Measurements from ENCODE around the gene STK32B.

Gene STK32B

GRCh38 chr4:5473125-5473524 is 421.8 kb downstream of the STK32B start:
- no peak overlapping the region for H3K4me3 ChIP-seq (ENCODE audit: low read depth in 1 of 2, low read length in 1 of 2)
- TF ChIP-seq, protein P1, sequence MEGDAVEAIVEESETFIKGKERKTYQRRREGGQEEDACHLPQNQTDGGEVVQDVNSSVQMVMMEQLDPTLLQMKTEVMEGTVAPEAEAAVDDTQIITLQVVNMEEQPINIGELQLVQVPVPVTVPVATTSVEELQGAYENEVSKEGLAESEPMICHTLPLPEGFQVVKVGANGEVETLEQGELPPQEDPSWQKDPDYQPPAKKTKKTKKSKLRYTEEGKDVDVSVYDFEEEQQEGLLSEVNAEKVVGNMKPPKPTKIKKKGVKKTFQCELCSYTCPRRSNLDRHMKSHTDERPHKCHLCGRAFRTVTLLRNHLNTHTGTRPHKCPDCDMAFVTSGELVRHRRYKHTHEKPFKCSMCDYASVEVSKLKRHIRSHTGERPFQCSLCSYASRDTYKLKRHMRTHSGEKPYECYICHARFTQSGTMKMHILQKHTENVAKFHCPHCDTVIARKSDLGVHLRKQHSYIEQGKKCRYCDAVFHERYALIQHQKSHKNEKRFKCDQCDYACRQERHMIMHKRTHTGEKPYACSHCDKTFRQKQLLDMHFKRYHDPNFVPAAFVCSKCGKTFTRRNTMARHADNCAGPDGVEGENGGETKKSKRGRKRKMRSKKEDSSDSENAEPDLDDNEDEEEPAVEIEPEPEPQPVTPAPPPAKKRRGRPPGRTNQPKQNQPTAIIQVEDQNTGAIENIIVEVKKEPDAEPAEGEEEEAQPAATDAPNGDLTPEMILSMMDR (IDR thresholded peaks at IDR 0.05): no peak
- no peak overlapping the region for H3K27ac ChIP-seq
- no peaks in the 10 kb centered on the region for H3K36me3 ChIP-seq
- H3K27me3 ChIP-seq: no peaks in the 10 kb centered on the region
- H3K9me3 ChIP-seq: no peaks in the 10 kb centered on the region
- H3K4me1 ChIP-seq (ENCODE audit: control insufficient read depth in 1 of 2, insufficient read depth in 1 of 2, low read depth in 1 of 2, low read length in 1 of 2): no peaks in the 10 kb centered on the region

- Histone ChIP-seq H3K9me3 (no peaks in the 10 kb centered on the region), H3K4me1 (ENCODE audit: control insufficient read depth in 1 of 2, insufficient read depth in 1 of 2, low read depth in 1 of 2, low read length in 1 of 2) (no peaks in the 10 kb centered on the region), H3K36me3 (no peaks in the 10 kb centered on the region), H3K27ac (no peak overlapping the region), H3K27me3 (no peaks in the 10 kb centered on the region), H3K4me3 (ENCODE audit: low read depth in 1 of 2, low read length in 1 of 2) (no peak overlapping the region)
- TF ChIP-seq, protein P1 (IDR thresholded peaks at IDR 0.05): no peak
Observed at GRCh38 chr4:5474756-5475155, 423.5 kb downstream of the STK32B start.

DNA sequence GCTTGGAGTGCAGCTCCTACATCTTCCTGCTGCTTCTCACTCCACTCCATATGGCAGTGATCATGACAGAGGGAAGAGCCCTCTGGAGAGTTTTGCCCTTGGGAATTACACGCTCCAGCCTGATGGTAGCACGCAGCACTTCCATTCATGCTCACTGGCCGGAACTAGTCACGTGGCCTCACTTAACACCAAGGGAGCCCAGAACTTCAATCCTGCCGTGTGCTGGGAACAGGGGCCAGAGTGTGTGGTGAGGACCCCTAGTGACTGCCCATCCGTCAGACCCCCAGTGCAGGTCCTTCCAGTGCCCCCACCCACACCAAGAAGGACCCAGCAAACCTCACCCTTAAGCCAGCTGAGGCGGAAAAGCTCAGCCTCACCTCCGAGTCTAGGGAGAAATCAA is 426.3 kb downstream of the STK32B start:
- Histone ChIP-seq H3K27me3 (no peaks in the 10 kb centered on the region), H3K9me3 (no peaks in the 10 kb centered on the region), H3K36me3 (no peaks in the 10 kb centered on the region), H3K4me3 (ENCODE audit: low read depth in 1 of 2, low read length in 1 of 2) (no peak overlapping the region), H3K4me1 (ENCODE audit: control insufficient read depth in 1 of 2, insufficient read depth in 1 of 2, low read depth in 1 of 2, low read length in 1 of 2) (no peaks in the 10 kb centered on the region), H3K27ac (no peak overlapping the region)
- TF ChIP-seq, protein P1 (IDR thresholded peaks at IDR 0.05): no peak

DNA sequence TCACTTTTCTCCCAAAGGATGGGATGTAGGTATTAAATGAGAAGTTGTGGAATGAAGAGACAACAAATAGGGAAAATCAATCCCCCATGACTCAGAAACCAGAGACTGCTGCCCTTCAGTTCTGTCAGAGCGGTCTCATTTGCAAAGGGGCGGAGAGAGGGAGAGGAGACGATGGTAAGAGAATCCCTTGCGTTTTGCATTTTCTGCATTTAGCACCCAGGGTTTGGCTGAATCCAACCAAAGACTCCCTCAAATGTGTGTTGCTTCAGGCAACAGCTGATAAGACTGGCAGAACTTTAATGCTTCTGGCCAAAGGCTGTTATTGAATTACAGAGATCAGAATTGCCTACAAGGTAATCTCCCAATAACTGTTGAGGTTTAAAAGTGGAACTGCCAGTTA is 426.9 kb downstream of the STK32B start:
- no peaks in the 10 kb centered on the region for H3K9me3 ChIP-seq
- no peaks in the 10 kb centered on the region for H3K27me3 ChIP-seq
- H3K36me3 ChIP-seq: no peaks in the 10 kb centered on the region
- no peaks in the 10 kb centered on the region for H3K4me1 ChIP-seq (ENCODE audit: control insufficient read depth in 1 of 2, insufficient read depth in 1 of 2, low read depth in 1 of 2, low read length in 1 of 2)
- H3K4me3 ChIP-seq (ENCODE audit: low read depth in 1 of 2, low read length in 1 of 2): no peak overlapping the region
- H3K27ac ChIP-seq: no peak overlapping the region
- TF ChIP-seq, protein P1 (IDR thresholded peaks at IDR 0.05): no peak

DNA sequence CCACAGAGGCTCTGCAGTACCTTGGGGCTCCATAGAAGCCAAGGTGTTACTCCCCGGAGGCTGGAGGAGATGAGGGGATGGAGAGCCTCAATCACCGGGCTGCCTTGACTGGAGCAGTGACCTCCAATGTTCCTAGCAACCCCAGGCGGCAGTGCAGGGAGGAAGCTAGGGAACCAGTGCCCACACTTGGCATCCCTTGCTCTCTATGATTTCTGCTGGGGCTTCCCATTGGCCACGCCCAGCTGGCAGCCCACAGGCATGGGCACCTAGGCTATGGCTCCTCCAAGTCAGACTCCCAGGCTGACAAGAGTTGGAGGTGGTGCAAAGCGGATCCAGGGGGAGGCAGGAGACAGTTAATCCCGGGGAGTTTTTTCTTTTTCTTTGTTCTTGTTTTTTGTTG is 427.4 kb downstream of the STK32B start:
- H3K4me3 ChIP-seq (ENCODE audit: low read depth in 1 of 2, low read length in 1 of 2): no peak overlapping the region
- H3K9me3 ChIP-seq: no peaks in the 10 kb centered on the region
- TF ChIP-seq, protein P1 (IDR thresholded peaks at IDR 0.05): no peak
- H3K27me3 ChIP-seq: no peaks in the 10 kb centered on the region
- H3K27ac ChIP-seq: no peak overlapping the region
- no peaks in the 10 kb centered on the region for H3K36me3 ChIP-seq
- no peaks in the 10 kb centered on the region for H3K4me1 ChIP-seq (ENCODE audit: control insufficient read depth in 1 of 2, insufficient read depth in 1 of 2, low read depth in 1 of 2, low read length in 1 of 2)

DNA sequence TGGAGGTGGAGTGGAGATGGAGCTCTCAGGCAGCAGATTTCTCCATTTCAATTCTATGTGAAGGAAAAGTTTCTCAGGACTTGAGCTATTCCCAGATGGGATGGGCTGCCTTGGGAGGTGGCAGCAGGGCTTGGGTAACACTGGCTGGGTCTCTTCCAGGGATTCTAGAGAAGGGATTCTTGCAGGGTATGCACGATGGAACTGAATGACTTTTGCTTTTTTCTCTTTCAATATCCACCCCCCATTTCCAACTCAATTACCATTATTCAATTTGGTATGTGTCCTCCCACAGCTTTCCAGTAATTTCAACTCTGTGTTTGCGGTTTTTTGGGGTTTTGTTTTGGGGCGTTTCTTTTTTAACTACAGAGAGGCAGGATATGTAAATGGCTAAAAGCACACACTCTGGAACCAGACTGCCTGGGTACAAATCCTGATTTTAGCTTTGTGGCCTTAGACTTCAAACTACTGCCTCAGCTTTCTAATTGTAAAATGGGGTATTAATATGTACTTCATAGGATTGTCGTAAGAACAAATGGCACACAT is 428.3 kb downstream of the STK32B start:
- Histone ChIP-seq H3K27ac (no peak overlapping the region), H3K4me1 (ENCODE audit: control insufficient read depth in 1 of 2, insufficient read depth in 1 of 2, low read depth in 1 of 2, low read length in 1 of 2) (no peaks in the 10 kb centered on the region), H3K36me3 (no peaks in the 10 kb centered on the region), H3K9me3 (no peaks in the 10 kb centered on the region), H3K27me3 (no peaks in the 10 kb centered on the region), H3K4me3 (ENCODE audit: low read depth in 1 of 2, low read length in 1 of 2) (no peak overlapping the region)
- TF ChIP-seq, protein P1 (IDR thresholded peaks at IDR 0.05): no peak

Data from neutrophil (primary cell).